Inflammatory macrophage treated with lipopolysaccharide for 4 hours (primary cell): ENCODE data around the gene ZNF26.
A peak's percentile ranks its signal among the peaks of the same experiment; 100 is the strongest.
"Not testable (repeated sequence)": the region's sequence is repeated elsewhere in the genome, so short reads cannot be mapped to it uniquely, and the experiment has no call there.

Source experiments
- DNase-seq: peaks from one replicate; pipeline ENCODE4 v3.0.0-alpha.2; 2020

Gene ZNF26

GRCh38 chr12:132956011-132956788, 30.0 kb upstream of the ZNF26 start, which contains the start of gene ZNF605:
TSS of gene ZNF605 (minus strand) at chr12:132956306. CDS start at chr12:132945635, 10,671 bp downstream.
- peak; percentile 85 for DNase-seq

GRCh38 chr12:132961790-132962189, 24.4 kb upstream of the ZNF26 start:
- not testable (repeated sequence) for DNase-seq

- DNase-seq, result not testable (repeated sequence)
These were observed 22.2 kb upstream of the ZNF26 start for GRCh38 chr12:132963947-132964346.

GRCh38 chr12:132965796-132966195, 20.4 kb upstream of the ZNF26 start:
- DNase-seq, result no peak

GRCh38 chr12:132966676-132967415, 19.3 kb upstream of the ZNF26 start:
- DNase-seq, result no peak

- DNase-seq, result no peak
These were observed 18.4 kb upstream of the ZNF26 start for GRCh38 chr12:132967736-132968135.

GRCh38 chr12:132972374-132972773, 13.8 kb upstream of the ZNF26 start:
- no peak for DNase-seq

GRCh38 chr12:132976870-132977269, 9.3 kb upstream of the ZNF26 start:
- peak; percentile 16 for DNase-seq

- DNase-seq, result no peak
These were observed 688 bp downstream of the ZNF26 start for GRCh38 chr12:132986885-132987225.

GRCh38 chr12:132998741-132999140, 12.6 kb downstream of the ZNF26 start:
- no peak for DNase-seq

- DNase-seq, result no peak
These were observed 24.6 kb downstream of the ZNF26 start for GRCh38 chr12:133010657-133011297.

GRCh38 chr12:133023566-133023965, 37.4 kb downstream of the ZNF26 start:
- DNase-seq, result no peak

- no peak for DNase-seq
These were observed 40.8 kb downstream of the ZNF26 start for GRCh38 chr12:133026996-133027395.

- peak; percentile 99 for DNase-seq
These were observed 51.2 kb downstream of the ZNF26 start, which contains the start of gene ZNF84 for GRCh38 chr12:133037207-133038005. TSS of gene ZNF84 (plus strand) at chr12:133037509. CDS start at chr12:133041468, 3,959 bp downstream.

GRCh38 chr12:133038118-133038709, 52.0 kb downstream of the ZNF26 start:
- DNase-seq, result no peak

- DNase-seq, result no peak
These were observed 60.5 kb downstream of the ZNF26 start for GRCh38 chr12:133046698-133047097.

- DNase-seq, result no peak
These were observed 71.3 kb downstream of the ZNF26 start for GRCh38 chr12:133057446-133057845.

- no peak for DNase-seq
These were observed 72.3 kb downstream of the ZNF26 start for GRCh38 chr12:133058203-133059113.

GRCh38 chr12:133061954-133062353, 75.8 kb downstream of the ZNF26 start:
- no peak for DNase-seq

- no peak for DNase-seq
These were observed 77.4 kb downstream of the ZNF26 start for GRCh38 chr12:133063556-133063955.

GRCh38 chr12:133073836-133074235, 87.7 kb downstream of the ZNF26 start:
- DNase-seq, result no peak
